Peyer's patch (tissue), 4 donors: Measurements from ENCODE around the gene GINS2. TPM values are rescaled to one million over a fixed set of nuclear protein-coding genes. Genes with fewer than 3 reads are reported as not detected.
A peak's percentile ranks its signal among the peaks of the same experiment; 100 is the strongest.

Experiments used
- DNase-seq, 3 donors: peaks; one replicate each; pipeline ENCODE4 v3.0.0-alpha.2; 2017 to 2019
- H3K27ac ChIP-seq, 4 donors: fragments of 200-600 bp; sonication (generic); one replicate each; pipeline ENCODE4 v1.5.1; 2016 to 2019
- H3K27me3 ChIP-seq, 2 donors: fragments of 200-600 bp; sonication (generic); one replicate each; pipeline ENCODE4 v1.5.1; 2019
- H3K36me3 ChIP-seq, 3 donors: fragments of 200-600 bp; sonication (generic); one replicate each; pipeline ENCODE4 v1.5.1; 2016 to 2019
- H3K4me1 ChIP-seq, 4 donors: fragments of 200-600 bp; sonication (generic); one replicate each; pipeline ENCODE4 v1.5.1; 2016 to 2019
- H3K4me3 ChIP-seq, 4 donors: fragments of 200-600 bp; sonication (generic); 1 replicate in 3 of 4; 2 replicates in 1 of 4; pipeline ENCODE4 v1.5.1; 2016 to 2019; ENCODE audit warnings: mild to moderate bottlenecking in 1 of 4
- H3K9me3 ChIP-seq, 4 donors: fragments of 200-600 bp; sonication (generic); one replicate each; pipeline ENCODE4 v1.5.1; 2016 to 2019; ENCODE audit warnings: mild to moderate bottlenecking in 1 of 4
- CTCF ChIP-seq, 6 experiments: fragments of 450-650 bp in 4 of 6; fragments of 200-600 bp in 2 of 6; sonication (generic) in 1 of 6; IDR thresholded peaks; one replicate each; pipeline ENCODE4 v1.5.1; 2017 to 2019; ENCODE audit warnings: antibody characterized with exemption in 6 of 6, mild to moderate bottlenecking in 3 of 6, moderate library complexity in 1 of 6
- POLR2A ChIP-seq, 2 donors: fragments of 450-650 bp; IDR thresholded peaks; one replicate each; pipeline ENCODE4 v1.5.1; 2017; ENCODE audit warnings: antibody characterized with exemption in 2 of 2, mild to moderate bottlenecking in 2 of 2, moderate library complexity in 2 of 2
- total RNA-seq, 4 donors: library from RNA; depleted of rRNA; stranded (reverse); fragments of >200 nt; gene quantifications; one replicate each; pipeline ENCODE4 v1.1.0, GENCODE V29; 2016

The GINS2 gene
- total RNA-seq, 4 donors from 2014 or later: 2.9 to 10.7 (median 5.2) TPM

GRCh38 chr16:85665373-85665740 lies 23.4 kb downstream of the GINS2 start:
- Histone ChIP-seq H3K27me3 (no peaks in the 10 kb centered on the region), H3K36me3 (peaks cover 0 to 97% (median 0%) of the 10 kb centered on the region in 3 donors), H3K27ac (no peak overlapping the region), H3K9me3 (no peaks in the 10 kb centered on the region), H3K4me1 (no peaks in the 10 kb centered on the region), H3K4me3 (no peak overlapping the region)
- no peak for TF ChIP-seq CTCF (IDR thresholded peaks at IDR 0.05)
- no peak for TF ChIP-seq POLR2A (IDR thresholded peaks at IDR 0.05)
- no peak for DNase-seq

GRCh38 chr16:85664580-85665372 lies 24.0 kb downstream of the GINS2 start:
- no peak overlapping the region for H3K27ac ChIP-seq
- TF ChIP-seq POLR2A (IDR thresholded peaks at IDR 0.05): no peak
- no peak for TF ChIP-seq CTCF (IDR thresholded peaks at IDR 0.05)
- no peak overlapping the region for H3K4me3 ChIP-seq
- H3K9me3 ChIP-seq: no peaks in the 10 kb centered on the region
- no peaks in the 10 kb centered on the region for H3K27me3 ChIP-seq
- peak in 1 of 3 donors; percentile 45 for DNase-seq
- no peaks in the 10 kb centered on the region for H3K4me1 ChIP-seq
- H3K36me3 ChIP-seq: peaks cover 0 to 98% (median 0%) of the 10 kb centered on the region in 3 donors

- Histone ChIP-seq H3K27ac (no peak overlapping the region), H3K27me3 (no peaks in the 10 kb centered on the region), H3K4me3 (no peak overlapping the region), H3K36me3 (peaks cover 0 to 98% (median 0%) of the 10 kb centered on the region in 3 donors), H3K4me1 (no peaks in the 10 kb centered on the region), H3K9me3 (no peaks in the 10 kb centered on the region)
- DNase-seq: peak in 1 of 3 donors; percentile 59
- TF ChIP-seq POLR2A (IDR thresholded peaks at IDR 0.05): no peak
- TF ChIP-seq CTCF (IDR thresholded peaks at IDR 0.05): no peak
Measured at GRCh38 chr16:85663891-85664321, 24.8 kb downstream of the GINS2 start.

- Histone ChIP-seq H3K9me3 (no peaks in the 10 kb centered on the region), H3K27me3 (no peaks in the 10 kb centered on the region), H3K27ac (no peak overlapping the region), H3K4me1 (no peaks in the 10 kb centered on the region), H3K36me3 (peaks cover 0 to 98% (median 0%) of the 10 kb centered on the region in 3 donors), H3K4me3 (no peak overlapping the region)
- no peak for TF ChIP-seq CTCF (IDR thresholded peaks at IDR 0.05)
- no peak for TF ChIP-seq POLR2A (IDR thresholded peaks at IDR 0.05)
- DNase-seq: peak in 1 of 3 donors; percentile 29
Measured at GRCh38 chr16:85662976-85663830, 25.6 kb downstream of the GINS2 start.

- H3K4me3 ChIP-seq: no peak overlapping the region
- no peaks in the 10 kb centered on the region for H3K4me1 ChIP-seq
- DNase-seq: peak in 1 of 3 donors; percentile 33
- no peak overlapping the region for H3K27ac ChIP-seq
- no peaks in the 10 kb centered on the region for H3K9me3 ChIP-seq
- H3K36me3 ChIP-seq: peaks cover 0 to 98% (median 0%) of the 10 kb centered on the region in 3 donors
- no peaks in the 10 kb centered on the region for H3K27me3 ChIP-seq
- TF ChIP-seq CTCF (IDR thresholded peaks at IDR 0.05): no peak
- no peak for TF ChIP-seq POLR2A (IDR thresholded peaks at IDR 0.05)
Measured at GRCh38 chr16:85662482-85662812, 26.3 kb downstream of the GINS2 start.
